GM10266 (cell line): ENCODE measurements around the gene TIAM2.
"Not testable (repeated sequence)": the region's sequence is repeated elsewhere in the genome, so short reads cannot be mapped to it uniquely, and the experiment has no call there.

Experiments used
- DNase-seq: peaks from one replicate; pipeline ENCODE4 v3.0.0; 2012; ENCODE audit errors: extremely low spot score
- CTCF ChIP-seq: IDR thresholded peaks from 2 replicates; pipeline ENCODE4 v1.5.1; 2012; ENCODE audit warnings: mild to moderate bottlenecking, low read depth; ENCODE audit not compliant: control insufficient read depth, insufficient read depth; ENCODE audit errors: missing control alignments

The TIAM2 gene

GRCh38 chr6:155227046-155227445 is 231.9 kb downstream of the TIAM2 start:
- TF ChIP-seq CTCF = no peak
- DNase-seq = no peak

GRCh38 chr6:155228546-155229166 is 233.5 kb downstream of the TIAM2 start:
- no peak for DNase-seq
- TF ChIP-seq CTCF = no peak

- DNase-seq = not testable (repeated sequence)
Observed at GRCh38 chr6:155230975-155231374, 235.9 kb downstream of the TIAM2 start.

DNA sequence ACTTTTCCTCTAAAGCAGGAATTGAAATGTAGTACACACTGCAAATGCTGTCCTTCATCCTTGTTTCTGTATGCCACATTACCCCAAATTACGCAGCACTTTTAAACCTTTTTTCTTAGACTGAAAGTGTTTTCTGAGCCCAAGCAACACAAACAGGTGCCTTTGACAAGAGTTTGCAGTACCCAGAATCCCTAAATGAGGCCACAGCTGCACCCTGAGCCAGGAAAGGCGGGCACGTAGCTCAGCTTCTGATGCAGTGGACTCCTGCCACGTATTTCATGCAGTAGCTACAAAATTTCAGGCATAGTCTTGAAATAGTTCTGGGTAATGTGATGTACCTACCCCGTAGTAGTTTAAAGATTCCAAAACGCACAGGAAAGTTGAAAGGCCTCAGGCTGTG is 237.7 kb downstream of the TIAM2 start:
- TF ChIP-seq CTCF = no peak
- DNase-seq = no peak

- DNase-seq = no peak
- no peak for TF ChIP-seq CTCF
Observed at GRCh38 chr6:155234167-155234566, 239.1 kb downstream of the TIAM2 start.

DNA sequence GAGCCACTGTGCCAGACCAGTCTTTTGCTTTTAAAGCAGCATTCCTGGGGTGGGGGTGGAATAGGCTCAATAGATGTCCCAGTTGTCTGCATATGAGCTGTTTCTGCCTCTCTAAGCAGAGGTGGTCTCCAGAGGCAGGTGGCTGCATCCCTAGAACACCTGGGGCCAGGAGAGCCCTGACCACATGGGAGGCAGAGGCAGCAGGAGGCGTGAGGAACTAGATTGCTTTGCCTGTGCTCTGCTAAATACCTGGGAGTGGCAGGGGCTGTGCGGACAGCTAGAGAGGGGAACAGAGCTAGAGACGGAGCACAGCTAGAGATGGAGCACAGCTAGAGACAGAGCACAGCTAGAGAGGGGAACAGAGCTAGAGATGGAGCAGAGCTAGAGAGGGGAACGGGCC is 239.6 kb downstream of the TIAM2 start:
- no peak for TF ChIP-seq CTCF
- DNase-seq = no peak

DNA sequence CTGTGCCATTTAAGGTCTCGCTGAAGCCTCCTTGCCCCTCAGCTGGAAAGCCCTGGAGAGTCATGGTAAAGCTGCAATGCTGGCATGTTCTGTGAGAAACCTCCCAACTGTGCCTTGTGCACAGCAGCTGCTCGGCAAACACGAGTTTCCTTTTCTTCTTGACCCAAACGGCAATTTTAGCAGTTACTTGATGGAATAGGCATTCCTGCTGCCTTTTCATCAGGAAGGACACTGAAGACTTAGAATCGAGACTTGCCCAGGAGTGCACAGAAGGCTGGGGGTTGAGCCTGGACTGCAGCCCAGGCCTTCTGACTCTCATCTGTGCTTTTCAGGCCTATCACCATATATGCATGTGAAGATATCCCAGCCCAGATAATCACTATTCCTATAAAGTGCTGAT is 240.0 kb downstream of the TIAM2 start:
- TF ChIP-seq CTCF = no peak
- DNase-seq = no peak

GRCh38 chr6:155237613-155238012 is 242.5 kb downstream of the TIAM2 start:
- TF ChIP-seq CTCF = no peak
- DNase-seq = no peak
